NCI-H510A treated with DMSO at 0.1 percent for 48 hours (cell line): ENCODE measurements around the gene C9orf50.

Experiments used
- DNase-seq: peaks from one replicate; lab custom pipeline; 2025; lab: John Stamatoyannopoulos, UW

Gene C9orf50

GRCh38 chr9:129570450-129571297, 50.2 kb downstream of the C9orf50 start:
- DNase-seq = peak; percentile 4

GRCh38 chr9:129569502-129570449, 51.1 kb downstream of the C9orf50 start:
- peak; percentile 7 for DNase-seq

GRCh38 chr9:129568560-129569501, 52.1 kb downstream of the C9orf50 start:
- peak; percentile 15 for DNase-seq

- DNase-seq = peak; percentile 75
These were observed 52.9 kb downstream of the C9orf50 start for GRCh38 chr9:129567842-129568559.

GRCh38 chr9:129567329-129567728, 53.6 kb downstream of the C9orf50 start:
- no peak for DNase-seq

GRCh38 chr9:129566563-129567266, 54.2 kb downstream of the C9orf50 start:
- DNase-seq = no peak

GRCh38 chr9:129562917-129563316, 58.0 kb downstream of the C9orf50 start:
- DNase-seq = no peak

GRCh38 chr9:129562514-129562913, 58.4 kb downstream of the C9orf50 start:
- no peak for DNase-seq
